Endometrium (tissue), 2 donors: Measurements from ENCODE around the gene CD1B.
"Not testable (repeated sequence)": the region's sequence is repeated elsewhere in the genome, so short reads cannot be mapped to it uniquely, and the experiment has no call there.

Experiments
- FAIRE-seq: peaks from 2 replicates; lab custom pipeline; 2012; peaks lifted over from hg19 to GRCh38; lab: Jason Lieb, UNC
- donor health status: control.
- donor health status: control.

CD1B gene

GRCh38 chr1:158328426-158328825 lies 2.9 kb downstream of the CD1B start:
- no peak for FAIRE-seq

GRCh38 chr1:158327481-158327880 lies 3.9 kb downstream of the CD1B start:
- no peak for FAIRE-seq

GRCh38 chr1:158324395-158324794 lies 6.9 kb downstream of the CD1B start:
- FAIRE-seq: no peak

- no peak for FAIRE-seq
Observed at GRCh38 chr1:158323866-158324265, 7.5 kb downstream of the CD1B start.

GRCh38 chr1:158311066-158311465 lies 20.3 kb downstream of the CD1B start:
- FAIRE-seq: no peak

- FAIRE-seq: no peak
Observed at GRCh38 chr1:158310623-158311022, 20.7 kb downstream of the CD1B start.

- no peak for FAIRE-seq
Observed at GRCh38 chr1:158295791-158296190, 35.5 kb downstream of the CD1B start.

- FAIRE-seq: no peak
Observed at GRCh38 chr1:158290321-158290844, 40.9 kb downstream of the CD1B start.

GRCh38 chr1:158289811-158290210 lies 41.5 kb downstream of the CD1B start, which contains the start of gene CD1C:
CD1C (plus strand) TSS chr1:158289923; CDS start chr1:158290065, 142 bp downstream.
- no peak for FAIRE-seq

GRCh38 chr1:158286941-158287346 lies 44.4 kb downstream of the CD1B start:
- no peak for FAIRE-seq

GRCh38 chr1:158286487-158286886 lies 44.8 kb downstream of the CD1B start:
- no peak for FAIRE-seq

GRCh38 chr1:158285756-158286241 lies 45.5 kb downstream of the CD1B start:
- no peak for FAIRE-seq

GRCh38 chr1:158283965-158284364 lies 47.4 kb downstream of the CD1B start:
- FAIRE-seq: no peak

GRCh38 chr1:158282421-158282820 lies 48.9 kb downstream of the CD1B start:
- not testable (repeated sequence) for FAIRE-seq
